SU-DHL-6 (cell line): ENCODE results near the gene TNFRSF4.

Experiments used
- CTCF ChIP-seq: fragments of 200-600 bp; sonication (generic); IDR thresholded peaks from one replicate; pipeline ENCODE4 v1.5.1; 2017; ENCODE audit warnings: antibody characterized with exemption, mild to moderate bottlenecking, low read length, moderate library complexity; ENCODE audit not compliant: insufficient read depth, poor library complexity, severe bottlenecking
- EZH2phosphoT487 ChIP-seq: fragments of 200-600 bp; sonication (generic), shearing (Covaris generic); conservative IDR thresholded peaks from 2 replicates; pipeline ENCODE4 v1.6.1; 2018; ENCODE audit warnings: mild to moderate bottlenecking, antibody characterized with exemption, low read length, moderate library complexity, mixed read lengths

DNA sequence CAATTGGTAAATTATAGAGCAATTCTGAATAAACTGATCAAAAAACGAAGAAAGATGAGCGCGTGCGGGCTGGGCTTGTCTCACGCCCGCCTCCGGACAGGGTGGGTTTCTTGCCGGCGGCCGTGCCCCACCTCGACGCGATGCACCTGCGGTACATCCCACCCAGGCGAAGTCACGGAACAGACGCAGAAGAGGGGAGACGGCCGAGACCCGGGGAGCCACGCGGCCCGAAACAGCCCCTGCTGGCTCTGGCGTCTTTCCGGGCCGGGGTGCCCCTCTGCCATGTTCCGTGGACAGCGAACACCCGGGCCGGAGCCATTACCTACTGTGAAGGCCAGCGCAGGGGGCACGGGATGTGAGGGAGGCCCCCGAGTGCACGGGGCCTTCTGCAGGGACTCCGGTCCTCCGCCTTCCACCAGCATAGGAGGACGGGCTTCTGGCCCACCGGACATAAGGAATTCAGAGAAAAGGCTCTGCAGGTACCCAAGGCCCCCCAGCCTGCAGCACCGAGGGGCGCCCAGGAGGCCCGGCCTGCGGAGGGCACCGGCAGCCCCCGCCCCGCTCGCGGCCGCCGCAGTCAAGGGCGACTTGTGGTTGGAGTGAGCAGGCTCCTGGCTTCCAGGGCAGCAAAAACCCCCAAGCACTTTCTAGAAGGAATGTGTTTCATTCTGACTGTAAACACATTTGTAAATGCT lies 40.2 kb upstream of the TNFRSF4 start:
- TF ChIP-seq CTCF (no peak), EZH2phosphoT487 (no peak)
